Endodermal cell (in vitro differentiated cells): Measurements from ENCODE around the gene AP2S1. TPM values are rescaled to one million over a fixed set of nuclear protein-coding genes. Genes with fewer than 3 reads are reported as not detected.

ENCODE experiments used
- DNase-seq: peaks from one replicate; pipeline ENCODE4 v3.0.0-alpha.2; 2017
- H3K27ac ChIP-seq: 2 replicates; pipeline ENCODE4 v1.5.1; 2013; ENCODE audit warnings: mild to moderate bottlenecking, low read depth, low read length, moderate library complexity
- H3K27me3 ChIP-seq: 2 replicates; pipeline ENCODE4 v1.6.1; 2013; ENCODE audit warnings: mild to moderate bottlenecking, low read length, moderate library complexity; ENCODE audit not compliant: insufficient read depth, control insufficient read depth, poor library complexity, severe bottlenecking
- H3K36me3 ChIP-seq: 2 replicates; pipeline ENCODE4 v1.7.0; 2013; ENCODE audit warnings: mild to moderate bottlenecking, low read length, moderate library complexity; ENCODE audit not compliant: control insufficient read depth, insufficient read depth
- H3K4me1 ChIP-seq: one replicate; pipeline ENCODE4 v1.7.0; 2013; ENCODE audit warnings: low read length; ENCODE audit not compliant: control insufficient read depth, insufficient read depth
- H3K4me3 ChIP-seq: 2 replicates; pipeline ENCODE4 v1.5.1; 2013; ENCODE audit warnings: mild to moderate bottlenecking, low read length, moderate library complexity
- H3K9ac ChIP-seq: 2 replicates; pipeline ENCODE4 v1.6.1; 2013; ENCODE audit warnings: mild to moderate bottlenecking, low read length, moderate library complexity; ENCODE audit not compliant: poor library complexity, severe bottlenecking; ENCODE audit errors: extremely low read depth
- H3K9me3 ChIP-seq: 2 replicates; pipeline ENCODE4 v1.6.1; 2013; ENCODE audit warnings: mild to moderate bottlenecking, low read length, moderate library complexity; ENCODE audit not compliant: control insufficient read depth
- H3K27ac Mint-ChIP-seq: 2 replicates; pipeline ENCODE4 v1.8.0; 2020; ENCODE audit warnings: mixed read lengths
- H3K27me3 Mint-ChIP-seq: 2 replicates; pipeline ENCODE4 v1.8.0; 2021; ENCODE audit warnings: mild to moderate bottlenecking, mixed read lengths; ENCODE audit not compliant: insufficient read depth
- H3K36me3 Mint-ChIP-seq: 2 replicates; pipeline ENCODE4 v1.8.0; 2020; ENCODE audit warnings: low read depth, mixed read lengths
- H3K4me1 Mint-ChIP-seq: 2 replicates; pipeline ENCODE4 v1.8.0; 2020; ENCODE audit warnings: mixed read lengths
- H3K4me3 Mint-ChIP-seq: 2 replicates; pipeline ENCODE4 v1.8.0; 2020; ENCODE audit warnings: mild to moderate bottlenecking, moderate library complexity, mixed read lengths
- H3K9me3 Mint-ChIP-seq: 2 replicates; pipeline ENCODE4 v1.8.0; 2020; ENCODE audit warnings: mild to moderate bottlenecking, mixed read lengths
- WGBS, 2 experiments: methylation state at CpG; one replicate each; pipeline versions ENCODE4 v1.1.5 to v1.1.7; 2013; ENCODE audit warnings: missing lambda C conversion rate in 2 of 2, mixed read lengths in 1 of 2; ENCODE audit not compliant: insufficient coverage in 1 of 2, insufficient read length in 1 of 2; 5-methylcytosine and 5-hydroxymethylcytosine counted together
- long read RNA-seq, 4 experiments: library from polyadenylated mRNA in 2 of 4; library from RNA in 1 of 4; library from capped mRNA in 1 of 4; stranded (forward) in 3 of 4; unstranded in 1 of 4; transcript quantifications; one replicate each; pipeline ENCODE4 v2.0.0, GENCODE V29; 2020 to 2021; ENCODE audit warnings: inconsistent platforms in 1 of 4
- polyA plus RNA-seq, 2 experiments: library from polyadenylated mRNA; stranded (reverse); fragments of 50-300 nt; gene quantifications; one replicate each; pipeline ENCODE4 v1.2.3, GENCODE V29; 2013
- total RNA-seq, 2 donors: library from RNA; stranded (reverse); fragmentation: NEBNext Ultra II Directional in 1 of 2; extraction: Animal tissue kit (Norgen Biotek cat#: 25700) in 1 of 2; gene quantifications; 2 replicates in 1 of 2; 3 replicates in 1 of 2; pipeline ENCODE4 v1.2.1, GENCODE V29; 2021
- TF ChIP-seq, protein P1 (sequence below): fragments of 200-600 bp; sonication (generic); conservative IDR thresholded peaks from 2 replicates; pipeline ENCODE4 v1.5.0; 2021; ENCODE audit warnings: antibody characterized with exemption, mild to moderate bottlenecking

AP2S1 gene
- 100 to 1,000 TPM; 162 to 214 TPM for total RNA-seq
- 187 TPM for polyA plus RNA-seq (2013, experiment 1 of 2)
- 181 TPM for polyA plus RNA-seq (2013, experiment 2 of 2)
- long read RNA-seq, experiment 1, transcript AP2S1-201 (5 exons, 935 nt), result major isoform, 89 of 133 reads
- long read RNA-seq, experiment 1, transcript AP2S1-204 (4 exons, 707 nt), result minor isoform, 19 of 133 reads
- long read RNA-seq, experiment 1, transcript AP2S1-206 (3 exons, 355 nt), result minor isoform, 5 of 133 reads
- long read RNA-seq, experiment 1, transcript AP2S1-203 (4 exons, 636 nt), result minor isoform, 5 of 133 reads
- long read RNA-seq, experiment 1, partial matches to known transcripts, result 4 of 133 reads
- long read RNA-seq, experiment 1, other reads (novel, unspliced or antisense), result 3 of 133 reads
- long read RNA-seq, experiment 2, transcript AP2S1-201 (5 exons, 935 nt), result major isoform, 102 of 123 reads
- long read RNA-seq, experiment 2, transcript AP2S1-203 (4 exons, 636 nt), result minor isoform, 8 of 123 reads
- long read RNA-seq, experiment 2, partial matches to known transcripts, result 2 of 123 reads
- long read RNA-seq, experiment 2, other reads (novel, unspliced or antisense), result 0 of 123 reads
- long read RNA-seq, experiment 3, transcript AP2S1-201 (5 exons, 935 nt), result major isoform, 82 of 93 reads
- long read RNA-seq, experiment 3, partial matches to known transcripts, result 1 of 93 reads
- long read RNA-seq, experiment 3, other reads (novel, unspliced or antisense), result 1 of 93 reads
- long read RNA-seq, experiment 4, transcript AP2S1-201 (5 exons, 935 nt), result major isoform, 104 of 137 reads
- long read RNA-seq, experiment 4, transcript AP2S1-202 (5 exons, 793 nt), result minor isoform, 9 of 137 reads
- long read RNA-seq, experiment 4, transcript AP2S1-209 (5 exons, 898 nt), result minor isoform, 17 of 137 reads
- long read RNA-seq, experiment 4, partial matches to known transcripts, result 0 of 137 reads
- long read RNA-seq, experiment 4, other reads (novel, unspliced or antisense), result 4 of 137 reads

DNA sequence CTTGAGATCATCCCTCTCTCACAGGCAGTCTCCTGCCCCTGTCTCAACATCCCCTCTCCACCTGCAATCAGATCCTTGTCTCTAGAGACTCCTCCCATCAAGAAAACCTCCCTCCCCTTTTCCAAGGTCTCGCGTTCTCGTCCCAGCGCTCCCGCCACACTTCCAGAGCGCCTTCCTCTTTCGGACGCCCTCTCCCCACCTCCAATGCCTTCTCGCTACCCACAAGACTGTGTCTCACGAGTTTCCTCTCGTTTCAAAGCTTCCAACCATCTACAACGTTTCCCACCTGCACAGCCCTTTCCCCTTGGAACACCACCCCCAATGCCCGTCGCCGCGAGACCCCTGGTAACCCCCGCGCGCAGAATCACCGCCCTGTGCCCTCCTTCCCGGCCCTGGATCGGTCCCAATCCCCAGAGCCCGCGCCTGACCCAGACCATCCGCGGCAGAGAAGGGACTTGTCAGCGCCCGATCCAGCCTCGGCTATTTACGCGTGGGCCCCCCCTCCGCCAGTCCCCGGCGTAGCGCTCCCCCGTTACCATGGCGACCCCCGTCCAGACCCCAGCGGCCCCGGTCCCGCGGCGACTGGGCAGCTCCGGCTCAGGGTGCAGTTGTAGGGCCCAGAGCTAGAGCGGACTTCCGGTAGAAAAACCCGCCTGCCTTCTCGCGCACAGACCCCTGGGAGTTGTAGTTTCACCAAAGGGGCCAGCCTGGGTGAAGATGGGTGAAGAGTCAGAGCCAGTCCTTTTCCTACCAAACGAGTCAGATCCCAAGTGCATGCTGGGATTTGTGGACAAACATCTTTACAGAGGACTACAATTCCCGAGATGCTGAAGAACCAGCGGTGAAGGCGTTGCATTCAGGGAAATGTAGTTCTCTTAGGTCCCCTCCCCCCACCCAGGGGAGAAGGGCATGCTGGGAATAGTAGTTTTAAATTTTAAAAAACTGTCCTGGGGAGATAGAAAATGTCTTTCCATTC lies at the start of gene AP2S1:
Gene AP2S1 (minus strand): TSS at position 619 of the 976 bp plus-strand sequence. CDS start 80 bp downstream, at position 539.
- WGBS, 2 experiments, result 0% methylated on average over 14 to 53 of the region's 53 CpGs
- peaks cover 23% of the 10 kb centered on the region for H3K36me3 ChIP-seq
- Mint-ChIP-seq H3K27ac (peak within 1 kb of the TSS; percentile 93), H3K36me3 (peaks cover 12% of the 10 kb centered on the region), H3K4me3 (peak within 1 kb of the TSS; percentile 93), H3K27me3 (peaks cover 13% of the 10 kb centered on the region), H3K4me1 (peaks cover 11% of the 10 kb centered on the region), H3K9me3 (no peaks in the 10 kb centered on the region)
- no peaks in the 10 kb centered on the region for H3K9me3 ChIP-seq
- TF ChIP-seq, protein P1, sequence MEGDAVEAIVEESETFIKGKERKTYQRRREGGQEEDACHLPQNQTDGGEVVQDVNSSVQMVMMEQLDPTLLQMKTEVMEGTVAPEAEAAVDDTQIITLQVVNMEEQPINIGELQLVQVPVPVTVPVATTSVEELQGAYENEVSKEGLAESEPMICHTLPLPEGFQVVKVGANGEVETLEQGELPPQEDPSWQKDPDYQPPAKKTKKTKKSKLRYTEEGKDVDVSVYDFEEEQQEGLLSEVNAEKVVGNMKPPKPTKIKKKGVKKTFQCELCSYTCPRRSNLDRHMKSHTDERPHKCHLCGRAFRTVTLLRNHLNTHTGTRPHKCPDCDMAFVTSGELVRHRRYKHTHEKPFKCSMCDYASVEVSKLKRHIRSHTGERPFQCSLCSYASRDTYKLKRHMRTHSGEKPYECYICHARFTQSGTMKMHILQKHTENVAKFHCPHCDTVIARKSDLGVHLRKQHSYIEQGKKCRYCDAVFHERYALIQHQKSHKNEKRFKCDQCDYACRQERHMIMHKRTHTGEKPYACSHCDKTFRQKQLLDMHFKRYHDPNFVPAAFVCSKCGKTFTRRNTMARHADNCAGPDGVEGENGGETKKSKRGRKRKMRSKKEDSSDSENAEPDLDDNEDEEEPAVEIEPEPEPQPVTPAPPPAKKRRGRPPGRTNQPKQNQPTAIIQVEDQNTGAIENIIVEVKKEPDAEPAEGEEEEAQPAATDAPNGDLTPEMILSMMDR, result no peak
- peak within 1 kb of the TSS; percentile 93 for H3K4me3 ChIP-seq
- H3K27me3 ChIP-seq, result no peaks in the 10 kb centered on the region
- no peaks in the 10 kb centered on the region for H3K4me1 ChIP-seq
- H3K9ac ChIP-seq, result peak within 1 kb of the TSS; percentile 90
- peak within 1 kb of the TSS; percentile 85 for H3K27ac ChIP-seq
- DNase-seq, result peak; percentile 99

DNA sequence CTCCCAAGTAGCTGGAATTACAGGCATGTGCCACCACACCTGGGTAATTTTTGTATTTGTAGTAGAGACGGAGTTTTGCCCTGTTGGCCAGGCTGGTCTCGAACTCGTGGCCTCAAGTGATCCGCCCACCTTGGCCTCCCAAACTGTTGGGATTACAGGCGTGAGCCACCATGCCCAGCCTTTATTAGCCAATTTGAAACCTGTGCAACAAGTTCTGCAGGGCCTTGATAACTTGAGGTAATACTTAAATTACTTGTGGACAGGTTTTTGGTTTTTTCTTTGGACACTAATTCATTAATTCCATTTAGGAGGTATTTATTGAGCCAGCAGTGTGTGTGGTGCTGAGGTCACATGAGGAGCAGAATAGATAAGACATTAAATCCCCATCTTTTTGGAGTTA lies 49.7 kb upstream of the AP2S1 start:
- Histone ChIP-seq H3K9me3 (no peaks in the 10 kb centered on the region), H3K27ac (no peak overlapping the region), H3K4me3 (no peak overlapping the region), H3K9ac (no peak overlapping the region), H3K4me1 (peaks cover 29% of the 10 kb centered on the region), H3K27me3 (no peaks in the 10 kb centered on the region), H3K36me3 (no peaks in the 10 kb centered on the region)
- Mint-ChIP-seq H3K27ac (no peak overlapping the region), H3K4me1 (peaks cover 39% of the 10 kb centered on the region), H3K27me3 (no peaks in the 10 kb centered on the region), H3K9me3 (no peaks in the 10 kb centered on the region), H3K36me3 (peaks cover 1% of the 10 kb centered on the region), H3K4me3 (no peak overlapping the region)
- TF ChIP-seq, protein P1, result no peak
- WGBS, 2 experiments, result 72 to 94% methylated on average over 5 of the region's 5 CpGs
- peak; percentile 16 for DNase-seq
